ENCODE results near the gene CGRRF1. TPM values are rescaled to one million over a fixed set of nuclear protein-coding genes. Genes with fewer than 3 reads are reported as not detected.

Gene CGRRF1
- total and polyA plus RNA-seq, 10 of the 15 experiments (the other 5 are each of a cell fraction or from before 2014, with no cell fraction given): 5.5 to 47.7 (median 13.5) TPM

- no peak overlapping the region for H3K4me3 ChIP-seq
- no peak for TF ChIP-seq RFX5 (IDR thresholded peaks at IDR 0.05; ENCODE audit: low read depth, low read length)
- no peak overlapping the region for H3K4me2 ChIP-seq (ENCODE audit: control insufficient read depth, insufficient read depth)
- H3K27ac ChIP-seq (ENCODE audit: control insufficient read depth, insufficient read depth): no peak overlapping the region
- CTCF ChIA-PET: interaction anchor here (0.9 to 1.5 kb wide), 9 partner anchors 8 to 194 kb away, joined by 3 to 6 read pairs (median 4); no protein-coding TSS in a partner anchor
- no peaks in the 10 kb centered on the region for H3K4me1 ChIP-seq (ENCODE audit: control insufficient read depth, insufficient read depth, low read length)
- H2AFZ ChIP-seq (ENCODE audit: control insufficient read depth, low read depth, low read length): no peak overlapping the region
- intact Hi-C loops (cut with micrococcal nuclease; ENCODE audit: unreplicated experiment): no loop called here
- BruUV-seq (replicated peaks): no TSS peak
- H3K36me3 ChIP-seq (ENCODE audit: control insufficient read depth in 2 of 2, insufficient read depth in 2 of 2, low read length in 1 of 2): no peaks in the 10 kb centered on the region
- POLR2A ChIA-PET: no interaction called here
- FAIRE-seq (no peak), ATAC-seq (no peak), DNase-seq (ENCODE audit: low read depth, low spot score) (no peak)
- H3K27me3 ChIP-seq (replicated peaks in 1 of 2; ENCODE audit: control insufficient read depth in 2 of 2, insufficient read depth in 2 of 2, low read length in 1 of 2): no peaks in the 10 kb centered on the region
- RAD21 ChIA-PET (ENCODE audit: unreplicated experiment): interaction anchor here (1.2 kb wide), 1 partner anchor 60 kb away, joined by 3 read pairs; no protein-coding TSS in a partner anchor
- no peak overlapping the region for H3K9ac ChIP-seq (ENCODE audit: control insufficient read depth, insufficient read depth, low read length)
- SMC1A ChIA-PET (ENCODE audit: uncharacterized antibody, unreplicated experiment): interaction anchor here (0.9 to 2.4 kb wide), 6 partner anchors 8 to 61 kb away, joined by 3 to 10 read pairs (median 4); partner anchors contain the start of gene SAMD4A
- no peaks in the 10 kb centered on the region for H4K20me1 ChIP-seq (ENCODE audit: control insufficient read depth, insufficient read depth)
- no peaks in the 10 kb centered on the region for H3K9me3 ChIP-seq (replicated peaks; ENCODE audit: control insufficient read depth, insufficient read depth, low read length)
- in situ Hi-C loops (cut with MboI): no loop called here
- H3K79me2 ChIP-seq (ENCODE audit: control insufficient read depth, insufficient read depth, low read length): no peaks in the 10 kb centered on the region
- WGBS (ENCODE audit: insufficient coverage, insufficient replicate concordance, low lambda C conversion rate, missing lambda C conversion rate): 95% methylated on average over 7 of the region's 7 CpGs
These were observed 72.6 kb downstream of the CGRRF1 start for GRCh38 chr14:54582334-54582733.

- ChIA-PET POLR2A (interaction anchor here (0.6 to 1.0 kb wide), 2 partner anchors 16 to 17 kb away, joined by 3 to 4 read pairs; partner anchors contain the start of gene SAMD4A), RAD21 (ENCODE audit: unreplicated experiment) (no interaction called here), CTCF (no interaction called here), SMC1A (ENCODE audit: uncharacterized antibody, unreplicated experiment) (interaction anchor here (1.0 kb wide), 1 partner anchor 9 kb away, joined by 4 read pairs; no protein-coding TSS in a partner anchor)
- Histone ChIP-seq H3K9ac (ENCODE audit: control insufficient read depth, insufficient read depth, low read length) (no peak overlapping the region), H4K20me1 (ENCODE audit: control insufficient read depth, insufficient read depth) (no peaks in the 10 kb centered on the region), H3K27ac (ENCODE audit: control insufficient read depth, insufficient read depth) (no peak overlapping the region), H3K27me3 (replicated peaks in 1 of 2; ENCODE audit: control insufficient read depth in 2 of 2, insufficient read depth in 2 of 2, low read length in 1 of 2) (no peaks in the 10 kb centered on the region), H3K79me2 (ENCODE audit: control insufficient read depth, insufficient read depth, low read length) (no peaks in the 10 kb centered on the region), H3K36me3 (ENCODE audit: control insufficient read depth in 2 of 2, insufficient read depth in 2 of 2, low read length in 1 of 2) (no peaks in the 10 kb centered on the region), H3K4me2 (ENCODE audit: control insufficient read depth, insufficient read depth) (no peak overlapping the region), H3K4me3 (no peak overlapping the region), H3K4me1 (ENCODE audit: control insufficient read depth, insufficient read depth, low read length) (no peaks in the 10 kb centered on the region), H2AFZ (ENCODE audit: control insufficient read depth, low read depth, low read length) (no peak overlapping the region), H3K9me3 (replicated peaks; ENCODE audit: control insufficient read depth, insufficient read depth, low read length) (no peaks in the 10 kb centered on the region)
- TF ChIP-seq NFYB (IDR thresholded peaks at IDR 0.05; ENCODE audit: insufficient read depth, low read depth, low read length) (no peak), MTA3 (IDR thresholded peaks at IDR 0.05; ENCODE audit: borderline replicate concordance, low read length) (no peak), ZNF217 (IDR thresholded peaks at IDR 0.05) (no peak), PAX5 (IDR thresholded peaks at IDR 0.05; ENCODE audit: borderline replicate concordance, low read depth, low read length) (no peak), CREB1 (IDR thresholded peaks at IDR 0.05; ENCODE audit: low read depth) (no peak), BCL11A (IDR thresholded peaks at IDR 0.05; ENCODE audit: low read depth, low read length) (no peak), CBX5 (IDR thresholded peaks at IDR 0.05; ENCODE audit: low read depth) (no peak), PAX8 (IDR thresholded peaks at IDR 0.05) (no peak)
- ATAC-seq: no peak
- in situ Hi-C loops (cut with MboI) (no loop called here), intact Hi-C loops (cut with micrococcal nuclease; ENCODE audit: unreplicated experiment) (no loop called here)
- FAIRE-seq: no peak
- BruUV-seq (replicated peaks): no TSS peak
- WGBS (ENCODE audit: insufficient coverage, insufficient replicate concordance, low lambda C conversion rate, missing lambda C conversion rate): 63% methylated on average over 1 of the region's 1 CpG
- DNase-seq (ENCODE audit: low read depth, low spot score): no peak
These were observed 74.4 kb downstream of the CGRRF1 start for GRCh38 chr14:54584097-54584496.

Measured in GM12878 (cell line).